Prostate gland (tissue), 2 donors: ENCODE data around the gene PHLDA2. TPM values are rescaled to one million over a fixed set of nuclear protein-coding genes. Genes with fewer than 3 reads are reported as not detected.

Experiments used
- DNase-seq: peaks from one replicate; pipeline ENCODE4 v3.0.0-alpha.2; 2019; ENCODE audit warnings: low spot score
- H3K27ac ChIP-seq, 2 donors: fragments of 200-600 bp; sonication (generic); 2 replicates each; pipeline ENCODE4 v1.5.1; 2017 to 2019
- H3K27me3 ChIP-seq: fragments of 200-600 bp; sonication (generic); replicated peaks from 2 replicates; pipeline ENCODE4 v1.5.1; 2019; ENCODE audit not compliant: insufficient read depth
- H3K36me3 ChIP-seq, 2 donors: fragments of 200-600 bp; sonication (generic); 1 replicate in 1 of 2; 2 replicates in 1 of 2; pipeline versions ENCODE4 v1.5.1 to v1.8.1; 2017 to 2019
- H3K4me1 ChIP-seq: fragments of 200-600 bp; sonication (generic); replicated peaks from 2 replicates; pipeline ENCODE4 v1.5.1; 2019
- H3K4me3 ChIP-seq, 2 donors: fragments of 200-600 bp; sonication (generic); 2 replicates each; pipeline ENCODE4 v1.5.1; 2017 to 2019
- H3K9me3 ChIP-seq: fragments of 200-600 bp; sonication (generic); 2 replicates; pipeline ENCODE4 v1.5.1; 2017
- CTCF ChIP-seq, 4 experiments: fragments of 200-600 bp in 2 of 4; fragments of 450-650 bp in 2 of 4; sonication (generic) in 2 of 4; IDR thresholded peaks; 1 replicate in 3 of 4; 2 replicates in 1 of 4; pipeline ENCODE4 v1.5.1; 2016 to 2019; ENCODE audit warnings: antibody characterized with exemption in 4 of 4, mild to moderate bottlenecking in 2 of 4, moderate library complexity in 2 of 4
- POLR2A ChIP-seq: fragments of 450-650 bp; IDR thresholded peaks from one replicate; pipeline ENCODE4 v1.6.1; 2016; ENCODE audit warnings: antibody characterized with exemption, mild to moderate bottlenecking
- POLR2AphosphoS5 ChIP-seq: sonication (generic); formaldehyde crosslinking; IDR thresholded peaks from one replicate; pipeline ENCODE4 v1.6.1; 2017; ENCODE audit warnings: antibody characterized with exemption
- WGBS: methylation state at CpG from one replicate; pipeline ENCODE4 v1.1.5; 2018; 5-methylcytosine and 5-hydroxymethylcytosine counted together
- intact Hi-C: fragments of 100-400 bp; cut with DNase I; formaldehyde crosslinking; loops from one replicate; pipeline ENCODE4 v1.14.2; 2022
- total RNA-seq, 2 donors: library from RNA; depleted of rRNA; stranded (reverse); fragments of >200 nt; gene quantifications; one replicate each; pipeline ENCODE4 v1.1.0, GENCODE V29; 2016

Gene PHLDA2
- total RNA-seq, 2 donors from 2014 or later = 12.4 to 20.4 TPM

GRCh38 chr11:2924821-2925675 lies 4.2 kb downstream of the PHLDA2 start:
- Histone ChIP-seq H3K4me3 (no peak overlapping the region), H3K9me3 (no peaks in the 10 kb centered on the region), H3K27ac (no peak overlapping the region), H3K27me3 (no peaks in the 10 kb centered on the region), H3K4me1 (no peaks in the 10 kb centered on the region), H3K36me3 (no peaks in the 10 kb centered on the region)
- no peak for DNase-seq
- TF ChIP-seq CTCF (IDR thresholded peaks at IDR 0.05) (no peak), POLR2AphosphoS5 (no peak)
- intact Hi-C loops = no loop called here
- 95% methylated on average over 30 of the region's 30 CpGs for WGBS

GRCh38 chr11:2924381-2924780 lies 4.8 kb downstream of the PHLDA2 start:
- no peak for TF ChIP-seq CTCF (IDR thresholded peaks at IDR 0.05)
- no peak for TF ChIP-seq POLR2AphosphoS5
- TF ChIP-seq POLR2A = no peak
- no peaks in the 10 kb centered on the region for H3K36me3 ChIP-seq
- H3K9me3 ChIP-seq = no peaks in the 10 kb centered on the region
- DNase-seq = no peak
- no peak overlapping the region for H3K4me3 ChIP-seq
- no peaks in the 10 kb centered on the region for H3K27me3 ChIP-seq
- intact Hi-C loops = no loop called here
- H3K27ac ChIP-seq = no peak overlapping the region
- H3K4me1 ChIP-seq = no peaks in the 10 kb centered on the region
- WGBS = 58% methylated on average over 10 of the region's 10 CpGs

- H3K4me3 ChIP-seq = no peak overlapping the region
- no peak for DNase-seq
These were observed 5.5 kb downstream of the PHLDA2 start for GRCh38 chr11:2923446-2924375.

GRCh38 chr11:2922655-2923054 lies 6.6 kb downstream of the PHLDA2 start:
- intact Hi-C loops = no loop called here
- H3K27ac ChIP-seq = no peak overlapping the region
- DNase-seq = no peak
- H3K36me3 ChIP-seq = no peaks in the 10 kb centered on the region
- TF ChIP-seq POLR2A = no peak
- TF ChIP-seq CTCF (IDR thresholded peaks at IDR 0.05) = no peak
- no peak for TF ChIP-seq POLR2AphosphoS5
- no peak overlapping the region for H3K4me3 ChIP-seq
- H3K4me1 ChIP-seq = no peaks in the 10 kb centered on the region
- H3K27me3 ChIP-seq = no peaks in the 10 kb centered on the region
- 71% methylated on average over 3 of the region's 3 CpGs for WGBS
- H3K9me3 ChIP-seq = no peaks in the 10 kb centered on the region

More at GRCh38 chr11:2923446-2924375, 5.5 kb downstream of the PHLDA2 start:
- Histone ChIP-seq H3K27ac (no peak overlapping the region), H3K9me3 (no peaks in the 10 kb centered on the region), H3K4me1 (no peaks in the 10 kb centered on the region), H3K36me3 (no peaks in the 10 kb centered on the region), H3K27me3 (no peaks in the 10 kb centered on the region)
- intact Hi-C loops = no loop called here
- WGBS = 83% methylated on average over 12 of the region's 22 CpGs
- TF ChIP-seq POLR2AphosphoS5 = no peak
- no peak for TF ChIP-seq POLR2A
- TF ChIP-seq CTCF (IDR thresholded peaks at IDR 0.05) = no peak
